K562 treated with DMSO at 1 percent for 12 hours (cell line): ENCODE data around the gene CLEC9A. TPM values are rescaled to one million over a fixed set of nuclear protein-coding genes. Genes with fewer than 3 reads are reported as not detected.

Experiments used
- total RNA-seq: library from RNA; unstranded; fragments of 300-600 nt; gene quantifications from 2 replicates; pipeline ENCODE4 v1.2.3, GENCODE V29; 2022; ENCODE audit not compliant: insufficient read depth

Gene CLEC9A
- total RNA-seq: not detected in 2 replicates

DNA sequence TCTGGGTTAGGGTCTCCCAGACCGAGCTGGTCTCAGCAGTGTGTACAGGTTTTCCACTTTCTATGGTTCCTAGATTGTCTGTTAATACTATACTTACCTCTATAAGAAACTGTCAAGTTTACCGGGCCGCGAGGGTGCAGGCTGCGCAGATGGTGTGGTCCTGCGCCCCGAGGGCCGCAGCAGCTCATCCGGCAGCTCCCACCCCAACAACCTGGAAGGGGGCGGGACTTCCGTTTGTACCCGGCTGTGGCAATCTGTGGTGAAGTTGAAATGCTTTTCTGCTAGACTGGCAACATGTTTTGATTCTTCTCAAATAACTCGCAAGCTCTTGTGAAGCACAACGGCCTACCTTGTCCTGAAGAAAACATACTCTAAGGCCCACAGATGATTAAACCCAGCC lies at the start of gene CLEC9A:
Gene CLEC9A, plus strand, starts transcription at position 237 of the 400 bp plus-strand sequence. CDS start 22,006 bp downstream, outside the sequence.

DNA sequence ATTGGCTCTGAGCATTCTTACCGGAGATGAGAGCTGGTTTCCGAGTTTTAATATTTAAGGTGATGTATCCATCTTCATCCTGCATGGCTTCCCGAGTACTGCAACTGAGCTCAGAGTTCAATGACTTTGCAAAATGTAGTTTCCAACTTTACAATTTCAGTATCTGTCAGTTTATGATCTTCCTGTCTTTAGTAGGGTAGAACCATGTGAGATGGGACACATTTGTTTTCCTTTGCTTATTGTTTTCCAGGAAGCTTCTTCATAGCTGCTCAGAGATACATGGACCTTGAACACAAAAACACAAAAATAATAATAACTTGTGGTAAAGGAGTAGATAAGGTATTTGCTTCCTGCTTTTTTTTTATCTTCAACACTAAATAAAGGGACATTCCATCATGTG lies 31.5 kb upstream of the CLEC9A start, which contains the start of gene CLEC1B:
Gene CLEC1B, minus strand, starts transcription at position 106 of the 400 bp plus-strand sequence. Its CDS starts 21 bp downstream, at position 85.

DNA sequence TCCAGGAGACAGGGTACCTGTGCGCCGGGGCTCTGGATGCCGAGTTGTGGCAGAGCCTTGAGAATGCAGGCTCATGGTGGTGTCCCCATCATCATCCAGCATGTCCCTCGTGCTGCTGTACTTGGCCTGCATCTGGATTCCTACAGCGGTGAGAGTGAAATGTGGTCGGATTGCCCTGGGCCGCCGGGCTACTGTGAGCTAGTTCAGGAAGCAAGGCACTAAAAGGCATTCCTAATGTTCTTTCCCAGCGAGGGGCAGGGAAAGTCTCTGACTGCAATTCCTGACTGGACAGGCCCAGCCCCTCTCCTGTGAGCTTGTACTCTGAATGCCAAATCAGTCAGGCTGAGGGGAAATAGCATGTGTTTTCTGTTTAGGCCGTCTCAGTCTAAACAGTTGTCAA lies 68.3 kb downstream of the CLEC9A start, which contains the start of gene CLEC1A:
Gene CLEC1A, minus strand, starts transcription at position 195 of the 400 bp plus-strand sequence. Its CDS starts 63 bp downstream, at position 132.

Other genes starting within 250 kb of the CLEC9A start
- gene KLRF1, start 203.2 kb upstream of the CLEC9A start, total RNA-seq: not detected in 2 replicates
- 1.2 and 1.4 TPM in 2 replicates for gene CLEC2B, start 161.3 kb upstream of the CLEC9A start, total RNA-seq
- not detected in 2 replicates for gene KLRF2, start 149.2 kb upstream of the CLEC9A start, total RNA-seq
- gene CLEC2A, start 98.3 kb upstream of the CLEC9A start, total RNA-seq: not detected in 2 replicates
- not detected in 2 replicates for gene CLEC12A, start 59.3 kb upstream of the CLEC9A start, total RNA-seq
- gene CLEC1B, start 31.6 kb upstream of the CLEC9A start, total RNA-seq: not detected in 2 replicates
- gene CLEC12B, start 20.1 kb upstream of the CLEC9A start, total RNA-seq: not detected in 2 replicates
- not detected in 2 replicates for gene CLEC1A, start 68.3 kb downstream of the CLEC9A start, total RNA-seq
- gene CLEC7A, start 99.5 kb downstream of the CLEC9A start, total RNA-seq: not detected in 2 replicates
- gene OLR1, start 141.4 kb downstream of the CLEC9A start, total RNA-seq: not detected in 2 replicates
- not detected in 2 replicates for gene TMEM52B, start 148.3 kb downstream of the CLEC9A start, total RNA-seq
- gene GABARAPL1, start 182.2 kb downstream of the CLEC9A start, total RNA-seq: 14.5 and 33.0 TPM in 2 replicates